SU-DHL-6 (cell line): ENCODE data around the gene RUNX2.

Experiments used
- H2AFZ ChIP-seq: fragments of 200-600 bp; sonication (generic); 2 replicates; pipeline ENCODE4 v1.6.1; 2014; ENCODE audit warnings: low read depth, mild to moderate bottlenecking, moderate library complexity, mixed read lengths, antibody characterized with exemption, low read length; ENCODE audit not compliant: severe bottlenecking
- H3F3A ChIP-seq: fragments of 200-600 bp; shearing (Covaris generic); 2 replicates; pipeline ENCODE4 v1.6.0; 2016; ENCODE audit warnings: antibody characterized with exemption, mild to moderate bottlenecking; ENCODE audit not compliant: insufficient read depth
- H3K27ac ChIP-seq: fragments of 200-600 bp; sonication (generic); 2 replicates; pipeline ENCODE4 v1.5.1; 2016; ENCODE audit warnings: low read depth, mild to moderate bottlenecking, low read length, moderate library complexity, mixed read lengths
- H3K27me3 ChIP-seq: fragments of 200-600 bp; sonication (generic), shearing (Covaris generic); 2 replicates; pipeline ENCODE4 v1.6.0; 2014; ENCODE audit warnings: mild to moderate bottlenecking, low read length
- H3K36me3 ChIP-seq: fragments of 200-600 bp; sonication (generic); 2 replicates; pipeline ENCODE4 v1.6.1; 2014; ENCODE audit warnings: mild to moderate bottlenecking, low read length, mixed read lengths
- H3K4me2 ChIP-seq: fragments of 300-600, 200-600 bp; shearing (Covaris generic), sonication (generic); 2 replicates; pipeline ENCODE4 v1.6.0; 2014; ENCODE audit warnings: low read length, low read depth, mild to moderate bottlenecking; ENCODE audit not compliant: poor library complexity, severe bottlenecking
- H3K4me3 ChIP-seq: fragments of 200-600 bp; sonication (generic); 2 replicates; pipeline ENCODE4 v1.5.1; 2014; ENCODE audit warnings: antibody characterized with exemption, low read length, mild to moderate bottlenecking, mixed read lengths; ENCODE audit not compliant: insufficient read depth, poor library complexity, severe bottlenecking
- H3K79me2 ChIP-seq: fragments of 200-600 bp; sonication (generic); 2 replicates; pipeline ENCODE4 v1.6.1; 2014; ENCODE audit warnings: mild to moderate bottlenecking, low read length, moderate library complexity; ENCODE audit not compliant: insufficient read depth
- H3K9ac ChIP-seq: fragments of 200-600 bp; sonication (generic); 2 replicates; pipeline ENCODE4 v1.7.0; 2014; ENCODE audit warnings: mild to moderate bottlenecking, low read length
- H3K9me2 ChIP-seq: fragments of 200-600 bp; sonication (generic); replicated peaks from 2 replicates; pipeline ENCODE4 v1.6.1; 2014; ENCODE audit warnings: low read length; ENCODE audit not compliant: insufficient read depth
- H3K9me3 ChIP-seq: fragments of 200-600 bp; sonication (generic); 2 replicates; pipeline ENCODE4 v1.6.1; 2014; ENCODE audit warnings: low read length, mixed read lengths; ENCODE audit not compliant: insufficient read depth
- H4K20me1 ChIP-seq: fragments of 200-600 bp; sonication (generic); 2 replicates; pipeline ENCODE4 v1.6.1; 2014; ENCODE audit warnings: low read depth, mild to moderate bottlenecking, antibody characterized with exemption, low read length, moderate library complexity, mixed read lengths
- EZH2phosphoT487 ChIP-seq: fragments of 200-600 bp; sonication (generic), shearing (Covaris generic); conservative IDR thresholded peaks from 2 replicates; pipeline ENCODE4 v1.6.1; 2018; ENCODE audit warnings: mild to moderate bottlenecking, antibody characterized with exemption, low read length, moderate library complexity, mixed read lengths
- TF ChIP-seq, protein P1 (sequence below): fragments of 200-600 bp; sonication (generic); IDR thresholded peaks from one replicate; pipeline ENCODE4 v1.5.1; 2017; ENCODE audit warnings: antibody characterized with exemption, mild to moderate bottlenecking, low read length, moderate library complexity; ENCODE audit not compliant: insufficient read depth, poor library complexity, severe bottlenecking

Gene RUNX2

GRCh38 chr6:45420083-45420908, 92.2 kb downstream of the RUNX2 start:
- Histone ChIP-seq H3K9me2 (no peaks in the 10 kb centered on the region), H3K9me3 (no peaks in the 10 kb centered on the region), H3F3A (peaks cover 11% of the 10 kb centered on the region), H3K79me2 (0 out of 2 replicates have a peak, but pooled peaks cover 4% of the 10 kb centered on the region), H3K27ac (no peak overlapping the region), H3K36me3 (no peaks in the 10 kb centered on the region), H4K20me1 (0 out of 2 replicates have a peak, but pooled peaks cover 4% of the 10 kb centered on the region), H3K4me3 (no peak overlapping the region), H3K27me3 (no peaks in the 10 kb centered on the region), H3K9ac (no peak overlapping the region), H3K4me2 (peak overlapping the region; percentile 89), H2AFZ (no peak overlapping the region)
- no peak for TF ChIP-seq EZH2phosphoT487
- TF ChIP-seq, protein P1, sequence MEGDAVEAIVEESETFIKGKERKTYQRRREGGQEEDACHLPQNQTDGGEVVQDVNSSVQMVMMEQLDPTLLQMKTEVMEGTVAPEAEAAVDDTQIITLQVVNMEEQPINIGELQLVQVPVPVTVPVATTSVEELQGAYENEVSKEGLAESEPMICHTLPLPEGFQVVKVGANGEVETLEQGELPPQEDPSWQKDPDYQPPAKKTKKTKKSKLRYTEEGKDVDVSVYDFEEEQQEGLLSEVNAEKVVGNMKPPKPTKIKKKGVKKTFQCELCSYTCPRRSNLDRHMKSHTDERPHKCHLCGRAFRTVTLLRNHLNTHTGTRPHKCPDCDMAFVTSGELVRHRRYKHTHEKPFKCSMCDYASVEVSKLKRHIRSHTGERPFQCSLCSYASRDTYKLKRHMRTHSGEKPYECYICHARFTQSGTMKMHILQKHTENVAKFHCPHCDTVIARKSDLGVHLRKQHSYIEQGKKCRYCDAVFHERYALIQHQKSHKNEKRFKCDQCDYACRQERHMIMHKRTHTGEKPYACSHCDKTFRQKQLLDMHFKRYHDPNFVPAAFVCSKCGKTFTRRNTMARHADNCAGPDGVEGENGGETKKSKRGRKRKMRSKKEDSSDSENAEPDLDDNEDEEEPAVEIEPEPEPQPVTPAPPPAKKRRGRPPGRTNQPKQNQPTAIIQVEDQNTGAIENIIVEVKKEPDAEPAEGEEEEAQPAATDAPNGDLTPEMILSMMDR, result no peak

DNA sequence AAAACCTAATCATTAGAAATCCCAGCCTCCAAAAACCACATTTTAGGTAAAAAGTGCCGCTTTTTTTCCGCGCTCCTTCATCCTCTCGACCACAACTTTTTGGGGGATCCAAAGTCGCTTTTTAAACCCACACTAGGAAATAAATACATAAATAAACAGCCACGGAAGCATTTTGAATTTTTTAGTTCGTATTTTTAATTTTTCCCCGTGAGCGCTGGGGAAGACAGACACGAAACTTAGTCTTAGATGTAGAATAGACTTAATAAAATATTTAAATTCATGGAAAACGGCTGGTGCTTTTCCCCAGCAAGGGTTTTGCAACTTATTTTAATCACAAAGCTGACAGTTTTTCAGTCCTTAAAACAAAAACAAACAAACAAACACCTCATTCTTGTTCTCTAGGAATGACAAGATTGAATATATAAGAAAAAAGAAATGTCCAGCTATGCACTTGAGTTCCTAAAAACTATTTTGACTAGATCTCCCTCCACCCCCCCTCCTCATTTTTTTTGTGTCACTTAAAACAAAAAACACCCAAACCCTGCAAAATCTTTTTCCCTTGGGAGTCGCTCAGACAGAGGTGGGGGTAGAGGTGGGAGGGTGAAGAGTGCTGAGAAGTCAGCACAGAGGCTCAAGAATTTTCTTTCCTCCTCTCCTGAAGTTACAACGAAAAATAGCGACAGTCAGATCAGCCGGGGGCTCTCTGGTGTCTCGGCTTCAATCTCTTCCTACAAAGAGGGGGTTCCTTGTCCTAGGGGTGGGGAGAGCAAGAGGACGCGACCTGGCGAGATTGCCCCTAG, 93.0 kb downstream of the RUNX2 start:
- H3K4me3 ChIP-seq, result peak overlapping the region; percentile 60
- TF ChIP-seq, protein P1, result no peak
- TF ChIP-seq EZH2phosphoT487, result 0 out of 2 replicates have a peak, but pooled peaks have one; percentile 15
- peaks cover 19% of the 10 kb centered on the region for H3F3A ChIP-seq
- H3K4me2 ChIP-seq, result peak overlapping the region; percentile 89
- 0 out of 2 replicates have a peak, but pooled peaks cover 4% of the 10 kb centered on the region for H4K20me1 ChIP-seq
- no peaks in the 10 kb centered on the region for H3K9me2 ChIP-seq
- H3K27me3 ChIP-seq, result no peaks in the 10 kb centered on the region
- H2AFZ ChIP-seq, result peak overlapping the region; percentile 89
- 0 out of 2 replicates have a peak overlapping the region, but pooled peaks have one; percentile 25 for H3K27ac ChIP-seq
- H3K9me3 ChIP-seq, result no peaks in the 10 kb centered on the region
- peak overlapping the region; percentile 64 for H3K9ac ChIP-seq
- H3K36me3 ChIP-seq, result no peaks in the 10 kb centered on the region
- H3K79me2 ChIP-seq, result 0 out of 2 replicates have a peak, but pooled peaks cover 4% of the 10 kb centered on the region

DNA sequence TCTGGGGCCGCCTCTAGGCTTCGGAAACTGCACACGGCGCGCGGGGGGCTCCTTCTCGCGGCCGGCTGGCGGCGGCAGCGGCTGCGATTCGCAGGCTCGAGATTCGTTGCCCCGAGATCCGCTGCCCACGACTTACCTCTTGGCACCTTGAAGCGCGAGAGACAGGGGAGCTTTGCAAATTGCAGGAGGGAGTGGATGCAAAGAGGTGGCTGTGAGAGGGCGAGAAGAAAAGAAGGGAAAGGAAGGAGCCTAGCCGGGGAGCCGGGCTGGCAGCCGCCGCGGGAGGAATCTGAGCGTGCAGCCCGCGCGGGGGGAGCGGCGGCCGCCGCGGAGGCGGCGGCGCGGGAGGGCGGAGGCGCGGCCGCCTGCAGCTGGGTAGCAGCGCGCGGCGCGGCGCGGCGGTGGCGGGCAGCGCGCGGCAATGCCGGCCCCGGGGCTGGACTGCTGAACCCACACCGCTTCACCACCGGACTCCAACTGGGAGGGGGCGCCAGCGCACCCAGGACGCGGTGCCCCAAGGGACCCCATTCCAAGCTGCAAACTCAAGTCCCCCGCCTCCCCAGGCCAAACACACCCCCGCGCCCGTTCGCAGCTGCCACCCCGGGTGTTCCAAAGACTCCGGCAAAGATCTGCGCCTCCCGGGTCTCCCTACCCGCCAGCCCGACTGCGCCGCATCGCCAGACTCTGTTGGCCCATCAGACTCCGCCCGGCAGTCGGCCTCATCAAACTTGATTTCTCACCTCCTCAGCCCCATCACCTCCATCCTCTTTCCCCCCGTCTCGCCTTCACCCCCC, 93.8 kb downstream of the RUNX2 start:
- peak overlapping the region; percentile 60 for H3K4me3 ChIP-seq
- no peaks in the 10 kb centered on the region for H3K36me3 ChIP-seq
- H3K9ac ChIP-seq, result peak overlapping the region; percentile 64
- peaks cover 27% of the 10 kb centered on the region for H3F3A ChIP-seq
- peak overlapping the region; percentile 89 for H3K4me2 ChIP-seq
- 0 out of 2 replicates have a peak, but pooled peaks cover 4% of the 10 kb centered on the region for H3K79me2 ChIP-seq
- no peaks in the 10 kb centered on the region for H3K27me3 ChIP-seq
- peak overlapping the region; percentile 89 for H2AFZ ChIP-seq
- H4K20me1 ChIP-seq, result 0 out of 2 replicates have a peak, but pooled peaks cover 4% of the 10 kb centered on the region
- no peaks in the 10 kb centered on the region for H3K9me2 ChIP-seq
- H3K27ac ChIP-seq, result peak overlapping the region; percentile 84
- H3K9me3 ChIP-seq, result no peaks in the 10 kb centered on the region
- TF ChIP-seq EZH2phosphoT487, result no peak
- TF ChIP-seq, protein P1, result peak; percentile 24
